PC-9 (cell line): ENCODE results near the gene TOB2.

ENCODE experiments used
- CTCF ChIP-seq: fragments of 200-600 bp; sonication (generic); conservative IDR thresholded peaks from 2 replicates; pipeline ENCODE4 v1.6.1; 2017; ENCODE audit warnings: mixed run types, antibody characterized with exemption, mild to moderate bottlenecking, moderate library complexity
- EZH2 ChIP-seq: fragments of 200-600 bp; sonication (generic); IDR thresholded peaks from 2 replicates; pipeline ENCODE4 v1.8.0; 2017; ENCODE audit warnings: antibody characterized with exemption, low read depth

- TF ChIP-seq EZH2 (no peak), CTCF (no peak)
Measured at GRCh38 chr22:41474872-41475451, 28.4 kb upstream of the TOB2 start.
